Gastroesophageal sphincter (tissue), 4 donors: ENCODE data around the gene MBTPS1. TPM values are rescaled to one million over a fixed set of nuclear protein-coding genes. Genes with fewer than 3 reads are reported as not detected.
A peak's percentile ranks its signal among the peaks of the same experiment; 100 is the strongest.
"Not testable (repeated sequence)": the region's sequence is repeated elsewhere in the genome, so short reads cannot be mapped to it uniquely, and the experiment has no call there.

ENCODE experiments used
- ATAC-seq: fragments of 150-250 bp; one replicate; pipeline ENCODE4 v1.9.1; 2016; ENCODE audit warnings: mild to moderate bottlenecking, moderate library complexity
- H3K27ac ChIP-seq, 4 donors: fragments of 200-600 bp; sonication (generic) in 3 of 4; 1 replicate in 3 of 4; 2 replicates in 1 of 4; pipeline ENCODE4 v1.5.1; 2016 to 2019
- H3K27me3 ChIP-seq: fragments of 200-600 bp; sonication (generic); one replicate; pipeline ENCODE4 v1.5.1; 2019
- H3K36me3 ChIP-seq, 2 donors: fragments of 200-600 bp; sonication (generic); one replicate each; pipeline ENCODE4 v1.5.1; 2019; ENCODE audit warnings: control low read depth in 1 of 2
- H3K4me1 ChIP-seq, 3 donors: fragments of 200-600 bp; sonication (generic); 1 replicate in 2 of 3; 2 replicates in 1 of 3; pipeline ENCODE4 v1.5.1; 2016 to 2019; ENCODE audit warnings: control low read depth in 2 of 3
- H3K4me3 ChIP-seq, 2 donors: fragments of 200-600 bp; sonication (generic); one replicate each; pipeline ENCODE4 v1.5.1; 2019; ENCODE audit warnings: mild to moderate bottlenecking in 1 of 2, moderate library complexity in 1 of 2
- H3K9me3 ChIP-seq, 3 donors: fragments of 200-600 bp; sonication (generic); one replicate each; pipeline ENCODE4 v1.5.1; 2017 to 2019; ENCODE audit warnings: control low read depth in 2 of 3
- EP300 ChIP-seq: sonication (generic); formaldehyde crosslinking; IDR thresholded peaks from one replicate; pipeline ENCODE4 v1.6.1; 2017; ENCODE audit warnings: antibody characterized with exemption, mild to moderate bottlenecking
- POLR2A ChIP-seq, 2 donors: fragments of 450-650 bp; IDR thresholded peaks; one replicate each; pipeline ENCODE4 v1.6.1; 2017; ENCODE audit warnings: antibody characterized with exemption in 2 of 2, mild to moderate bottlenecking in 2 of 2, moderate library complexity in 1 of 2
- POLR2AphosphoS5 ChIP-seq: sonication (generic); formaldehyde crosslinking; IDR thresholded peaks from one replicate; pipeline ENCODE4 v1.6.1; 2017; ENCODE audit warnings: antibody characterized with exemption
- WGBS, 2 donors: methylation state at CpG; one replicate each; pipeline ENCODE4 v1.1.5; 2018; ENCODE audit warnings: low coverage in 1 of 2; 5-methylcytosine and 5-hydroxymethylcytosine counted together
- total RNA-seq, 4 donors: library from RNA; depleted of rRNA; stranded (reverse); fragments of >200 nt; gene quantifications; one replicate each; pipeline ENCODE4 v1.1.0, GENCODE V29; 2016
- TF ChIP-seq, protein P1 (sequence below), 4 experiments: fragments of 200-600 bp in 2 of 4; fragments of 450-650 bp in 2 of 4; sonication (generic) in 1 of 4; IDR thresholded peaks; one replicate each; pipeline ENCODE4 v1.5.1; 2017 to 2019; ENCODE audit warnings: antibody characterized with exemption in 4 of 4, mild to moderate bottlenecking in 2 of 4, moderate library complexity in 2 of 4

The MBTPS1 gene
- total RNA-seq, 4 donors from 2014 or later: 84.0 to 98.6 (median 90.9) TPM

DNA sequence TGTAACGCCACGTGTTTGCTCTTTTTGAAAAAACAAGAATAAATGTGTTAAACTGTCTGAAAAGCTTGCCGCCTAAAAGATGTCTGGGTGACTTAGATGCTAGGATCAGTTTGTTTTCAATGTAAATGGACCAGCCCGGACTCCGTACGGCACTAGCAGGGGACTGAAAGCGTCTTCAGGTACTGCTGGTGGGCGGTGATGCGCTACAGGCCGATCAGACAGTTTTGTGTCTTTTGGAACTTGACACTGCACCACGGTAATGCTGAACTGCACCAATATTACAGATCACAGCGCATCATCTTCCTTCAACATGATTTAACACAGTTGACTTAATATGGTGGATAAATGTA is 727 bp upstream of the MBTPS1 start:
- no peak for ATAC-seq
- TF ChIP-seq POLR2A (IDR thresholded peaks at IDR 0.05) (no peak), EP300 (no peak)
- TF ChIP-seq, protein P1, sequence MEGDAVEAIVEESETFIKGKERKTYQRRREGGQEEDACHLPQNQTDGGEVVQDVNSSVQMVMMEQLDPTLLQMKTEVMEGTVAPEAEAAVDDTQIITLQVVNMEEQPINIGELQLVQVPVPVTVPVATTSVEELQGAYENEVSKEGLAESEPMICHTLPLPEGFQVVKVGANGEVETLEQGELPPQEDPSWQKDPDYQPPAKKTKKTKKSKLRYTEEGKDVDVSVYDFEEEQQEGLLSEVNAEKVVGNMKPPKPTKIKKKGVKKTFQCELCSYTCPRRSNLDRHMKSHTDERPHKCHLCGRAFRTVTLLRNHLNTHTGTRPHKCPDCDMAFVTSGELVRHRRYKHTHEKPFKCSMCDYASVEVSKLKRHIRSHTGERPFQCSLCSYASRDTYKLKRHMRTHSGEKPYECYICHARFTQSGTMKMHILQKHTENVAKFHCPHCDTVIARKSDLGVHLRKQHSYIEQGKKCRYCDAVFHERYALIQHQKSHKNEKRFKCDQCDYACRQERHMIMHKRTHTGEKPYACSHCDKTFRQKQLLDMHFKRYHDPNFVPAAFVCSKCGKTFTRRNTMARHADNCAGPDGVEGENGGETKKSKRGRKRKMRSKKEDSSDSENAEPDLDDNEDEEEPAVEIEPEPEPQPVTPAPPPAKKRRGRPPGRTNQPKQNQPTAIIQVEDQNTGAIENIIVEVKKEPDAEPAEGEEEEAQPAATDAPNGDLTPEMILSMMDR (IDR thresholded peaks at IDR 0.05): no peak
- H3K4me3 ChIP-seq: peak overlapping the region; percentile 68 to 96
- peak overlapping the region; percentile 60 to 96 (median 92) for H3K27ac ChIP-seq
- WGBS, 2 donors: 11 to 20% methylated on average over 1 to 7 of the region's 12 CpGs
- no peaks in the 10 kb centered on the region for H3K27me3 ChIP-seq
- H3K36me3 ChIP-seq: peaks cover 0 to 3% of the 10 kb centered on the region in 2 donors
- no peaks in the 10 kb centered on the region for H3K9me3 ChIP-seq
- peaks cover 0 to 45% (median 15%) of the 10 kb centered on the region in 3 donors for H3K4me1 ChIP-seq

DNA sequence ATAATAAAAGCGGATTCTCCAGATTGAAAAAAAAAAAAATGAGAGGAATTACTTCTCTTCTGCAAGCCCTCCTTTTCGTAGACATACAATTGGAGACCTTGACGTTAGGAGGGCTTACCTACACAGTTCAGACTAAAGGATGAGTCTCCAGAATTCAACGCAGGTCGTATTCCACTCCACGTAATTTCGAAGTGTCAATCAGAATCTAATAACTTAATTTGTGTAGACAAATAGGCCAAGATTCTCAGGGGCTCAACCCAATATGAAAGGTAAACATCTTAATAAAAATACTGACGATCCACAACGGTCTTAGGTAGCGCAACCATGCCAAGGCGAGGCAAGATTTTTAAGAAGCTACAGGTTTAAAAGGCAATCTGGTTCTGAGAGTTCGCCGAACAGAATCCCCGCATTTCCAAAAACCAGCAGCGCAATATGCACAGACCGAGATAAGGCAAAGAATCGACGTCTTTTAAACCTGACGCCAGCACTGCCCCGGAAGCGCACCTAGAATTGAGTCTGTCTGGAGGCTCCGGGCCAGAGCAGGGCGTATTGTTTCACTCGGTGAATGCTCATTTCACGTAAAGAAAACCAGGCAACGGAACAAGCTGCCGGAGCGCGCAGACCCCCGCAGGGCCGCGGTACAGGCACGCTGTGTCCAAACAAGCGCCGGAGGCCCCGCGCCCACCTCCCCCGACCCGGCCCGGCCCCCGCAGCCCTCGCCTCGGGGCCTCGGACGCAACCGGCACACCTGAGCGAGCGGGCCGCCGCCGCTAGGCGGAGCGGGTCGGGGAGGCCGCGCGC is 623 bp downstream of the MBTPS1 start:
- peak; percentile 11 for ATAC-seq
- TF ChIP-seq, protein P1 (IDR thresholded peaks at IDR 0.05): peak in 2 of 4 experiments; percentile 57 to 59
- TF ChIP-seq POLR2AphosphoS5: no peak
- TF ChIP-seq EP300: no peak
- H3K4me3 ChIP-seq: peak overlapping the region; percentile 68 to 96
- peak overlapping the region; percentile 65 to 96 (median 92) for H3K27ac ChIP-seq
- H3K9me3 ChIP-seq: no peaks in the 10 kb centered on the region
- no peaks in the 10 kb centered on the region for H3K27me3 ChIP-seq
- H3K4me1 ChIP-seq: peaks cover 0 to 52% (median 15%) of the 10 kb centered on the region in 3 donors
- 1 to 4% methylated on average over 17 of the region's 57 CpGs for WGBS, 2 donors
- H3K36me3 ChIP-seq: no peaks in the 10 kb centered on the region

DNA sequence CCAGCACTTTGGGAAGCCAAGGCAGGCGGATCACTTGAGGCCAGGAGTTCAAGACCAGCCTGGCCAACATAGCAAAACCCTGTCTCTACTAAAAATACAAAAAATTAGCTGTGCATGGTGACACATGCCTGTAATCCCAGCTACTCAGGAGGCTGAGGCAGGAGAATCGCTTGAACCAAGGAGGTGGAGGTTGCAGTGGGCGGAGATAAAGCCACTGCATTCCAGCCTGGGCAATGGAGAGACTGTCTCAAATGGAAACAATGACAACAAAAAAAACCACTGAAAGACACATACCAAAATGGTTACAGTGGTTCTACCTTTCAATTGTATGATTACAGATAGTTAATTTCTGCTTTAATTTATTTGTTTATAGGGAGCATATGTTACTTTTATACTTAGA is 4.8 kb downstream of the MBTPS1 start:
- WGBS, 2 donors: 92 to 96% methylated on average over 3 of the region's 3 CpGs

DNA sequence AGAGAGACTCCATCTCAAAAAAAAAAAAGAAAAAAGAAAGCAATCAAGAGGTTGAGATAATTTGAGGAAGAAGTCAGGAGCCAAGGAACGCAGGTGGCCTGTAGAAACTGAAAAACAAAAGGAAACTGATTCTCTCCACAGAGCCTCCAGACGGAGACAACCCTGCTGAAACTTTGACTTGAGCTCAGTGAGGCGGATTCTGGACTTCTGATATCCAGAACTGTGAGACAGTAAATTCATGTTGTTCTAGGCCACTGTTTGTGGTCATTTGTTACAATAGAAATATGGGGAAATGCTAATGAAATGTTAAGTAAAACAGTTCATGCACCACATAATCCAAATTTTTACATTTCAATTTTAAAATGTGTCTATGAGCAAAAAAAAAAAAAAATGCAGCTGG is 5.2 kb downstream of the MBTPS1 start:
- Histone ChIP-seq H3K36me3 (peaks cover 0 to 31% of the 10 kb centered on the region in 2 donors), H3K4me1 (peaks cover 0 to 68% (median 15%) of the 10 kb centered on the region in 3 donors), H3K9me3 (no peaks in the 10 kb centered on the region), H3K4me3 (no peak overlapping the region), H3K27ac (no peak overlapping the region), H3K27me3 (no peaks in the 10 kb centered on the region)
- 60 to 75% methylated on average over 2 to 3 of the region's 3 CpGs for WGBS, 2 donors
- no peak for TF ChIP-seq EP300
- no peak for ATAC-seq

More for the DNA sequence above, 4.8 kb downstream of the MBTPS1 start:
- Histone ChIP-seq H3K36me3 (peaks cover 0 to 28% of the 10 kb centered on the region in 2 donors), H3K4me1 (peaks cover 0 to 65% (median 15%) of the 10 kb centered on the region in 3 donors)
- H3K9me3 ChIP-seq, ATAC-seq, H3K4me3 ChIP-seq, H3K27me3 ChIP-seq, H3K27ac ChIP-seq: not testable (repeated sequence)

DNA sequence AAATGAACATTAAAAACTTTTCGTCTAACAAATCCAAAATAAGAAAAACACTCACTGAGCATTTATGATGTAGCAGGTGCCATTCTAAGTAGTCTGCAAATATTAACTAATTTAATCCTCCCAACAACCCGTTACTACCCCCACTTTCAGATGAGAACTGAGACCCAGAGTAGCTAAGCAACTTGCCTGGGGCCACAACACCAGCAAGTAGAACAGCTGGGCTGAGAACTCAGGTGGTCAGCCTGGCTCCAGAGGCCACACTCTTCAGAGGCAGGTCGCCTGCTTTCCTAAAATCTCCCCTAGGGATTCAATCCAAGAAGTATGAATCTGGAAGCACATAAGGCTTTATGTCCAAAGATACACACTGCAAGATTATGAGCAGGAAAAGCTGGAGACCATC is 6.2 kb downstream of the MBTPS1 start:
- H3K36me3 ChIP-seq: peaks cover 0 to 41% of the 10 kb centered on the region in 2 donors
- peaks cover 0 to 67% (median 13%) of the 10 kb centered on the region in 3 donors for H3K4me1 ChIP-seq
- H3K9me3 ChIP-seq: no peaks in the 10 kb centered on the region
- TF ChIP-seq EP300: no peak
- TF ChIP-seq POLR2AphosphoS5: no peak
- TF ChIP-seq POLR2A (IDR thresholded peaks at IDR 0.05): no peak
- TF ChIP-seq, protein P1 (IDR thresholded peaks at IDR 0.05): no peak
- no peaks in the 10 kb centered on the region for H3K27me3 ChIP-seq
- no peak for ATAC-seq
- no peak overlapping the region for H3K4me3 ChIP-seq
- H3K27ac ChIP-seq: no peak overlapping the region
- WGBS, 2 donors: 82 to 83% methylated on average over 1 to 2 of the region's 3 CpGs
